ENCODE data around the gene SSBP3.

Gene SSBP3

DNA sequence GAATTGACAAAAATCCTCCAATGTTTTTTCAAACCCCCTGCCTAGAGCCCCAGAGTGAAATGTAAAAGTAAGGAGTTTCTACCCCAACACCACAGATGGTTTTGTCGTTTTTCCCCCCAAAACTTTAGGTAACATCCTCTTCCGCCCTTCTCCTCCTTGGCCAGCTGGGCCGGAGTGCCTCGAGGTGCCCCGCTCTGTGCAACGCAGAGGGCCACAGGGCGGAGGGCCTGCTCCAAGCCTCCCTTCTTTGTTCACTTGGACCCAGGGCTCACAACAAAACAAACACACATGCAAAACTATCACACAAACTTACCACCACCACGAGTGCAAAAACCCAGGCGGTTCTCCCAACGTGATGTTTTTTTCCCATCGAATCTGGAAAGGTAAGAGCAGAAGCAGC is 1.9 kb downstream of the SSBP3 start:
- Histone ChIP-seq H3K4me3 (peak overlapping the region; percentile 86), H3K36me3 (peaks cover 42% of the 10 kb centered on the region), H4K20me1 (peaks cover 59% of the 10 kb centered on the region), H3K9me3 (no peaks in the 10 kb centered on the region), H3K4me2 (peak overlapping the region; percentile 99), H3K27ac (peak overlapping the region; percentile 79), H3K4me1 (peaks cover 58% of the 10 kb centered on the region), H3K9ac (peak overlapping the region; percentile 84), H3K27me3 (no peaks in the 10 kb centered on the region)
- no peak for TF ChIP-seq Cebpa-rat (IDR thresholded peaks at IDR 0.05)

GRCh38 chr1:54403808-54404261 is 2.4 kb downstream of the SSBP3 start:
- no peaks in the 10 kb centered on the region for H3K9me3 ChIP-seq
- H3K27ac ChIP-seq: peak overlapping the region; percentile 79
- H3K4me1 ChIP-seq: peaks cover 54% of the 10 kb centered on the region
- H3K27me3 ChIP-seq: no peaks in the 10 kb centered on the region
- TF ChIP-seq Cebpa-rat (IDR thresholded peaks at IDR 0.05): no peak
- peaks cover 63% of the 10 kb centered on the region for H4K20me1 ChIP-seq
- H3K36me3 ChIP-seq: peaks cover 46% of the 10 kb centered on the region
- peak overlapping the region; percentile 86 for H3K4me3 ChIP-seq
- peak overlapping the region; percentile 84 for H3K9ac ChIP-seq
- H3K4me2 ChIP-seq: peak overlapping the region; percentile 99

DNA sequence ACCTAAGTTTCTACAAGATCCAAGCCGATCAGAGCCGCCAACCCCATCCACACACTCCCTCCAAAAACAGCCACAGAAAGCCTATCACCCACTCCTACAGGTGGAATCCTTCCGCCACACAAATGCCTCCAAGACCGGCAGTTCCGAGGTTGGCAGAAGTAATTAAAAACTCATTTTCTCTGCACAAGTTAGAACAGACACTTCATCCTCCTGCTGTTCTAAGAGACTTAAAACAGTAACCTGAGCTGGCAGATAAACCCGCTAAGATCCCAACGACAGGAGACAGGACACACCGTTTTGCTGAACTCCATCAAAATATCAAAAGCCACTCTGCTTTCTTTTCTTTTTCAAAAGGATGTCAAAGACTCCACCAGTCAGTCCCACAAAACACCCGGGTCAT is 2.8 kb downstream of the SSBP3 start:
- Histone ChIP-seq H3K27me3 (no peaks in the 10 kb centered on the region), H3K36me3 (peaks cover 50% of the 10 kb centered on the region), H3K9me3 (no peaks in the 10 kb centered on the region), H3K4me3 (peak overlapping the region; percentile 86), H3K4me1 (peaks cover 50% of the 10 kb centered on the region), H3K9ac (peak overlapping the region; percentile 84; the same call in 1 of the 2 replicates), H3K27ac (peak overlapping the region; percentile 79; the same call in 1 of the 2 replicates), H4K20me1 (peaks cover 68% of the 10 kb centered on the region), H3K4me2 (peak overlapping the region; percentile 99)
- no peak for TF ChIP-seq Cebpa-rat (IDR thresholded peaks at IDR 0.05)

DNA sequence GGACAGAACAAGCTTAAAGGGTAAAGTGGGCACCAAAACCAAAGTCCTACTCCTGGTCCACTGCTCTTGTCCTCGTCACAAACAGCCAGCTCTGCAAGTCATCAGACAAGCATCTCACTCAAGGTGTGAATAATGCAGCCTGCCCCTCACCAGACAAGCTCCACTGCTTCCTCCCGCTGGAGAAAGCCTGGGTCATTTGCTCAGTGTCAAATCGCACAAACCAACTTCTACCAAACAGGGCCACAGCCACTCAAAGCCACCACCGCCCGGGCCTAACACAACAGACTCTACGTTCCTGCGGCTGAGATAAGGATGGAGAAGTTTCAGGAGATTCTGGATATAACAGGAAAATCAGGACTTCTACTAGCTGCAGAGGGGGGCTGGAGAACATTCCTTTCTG is 3.3 kb downstream of the SSBP3 start:
- H3K27ac ChIP-seq: no peak overlapping the region
- peaks cover 73% of the 10 kb centered on the region for H4K20me1 ChIP-seq
- H3K9me3 ChIP-seq: no peaks in the 10 kb centered on the region
- H3K4me2 ChIP-seq: peak overlapping the region; percentile 99
- H3K4me3 ChIP-seq: no peak overlapping the region
- H3K4me1 ChIP-seq: peaks cover 45% of the 10 kb centered on the region
- no peak for TF ChIP-seq Cebpa-rat (IDR thresholded peaks at IDR 0.05)
- peaks cover 55% of the 10 kb centered on the region for H3K36me3 ChIP-seq
- H3K9ac ChIP-seq: peak overlapping the region; percentile 84; the same call in 1 of the 2 replicates
- H3K27me3 ChIP-seq: no peaks in the 10 kb centered on the region

GRCh38 chr1:54401799-54402198 is 4.4 kb downstream of the SSBP3 start:
- H3K9me3 ChIP-seq: no peaks in the 10 kb centered on the region
- H3K27ac ChIP-seq: no peak overlapping the region
- H3K36me3 ChIP-seq: peaks cover 66% of the 10 kb centered on the region
- H3K4me1 ChIP-seq: peaks cover 42% of the 10 kb centered on the region
- H3K4me3 ChIP-seq: no peak overlapping the region
- peak overlapping the region; percentile 99; the same call in 1 of the 2 replicates for H3K4me2 ChIP-seq
- H4K20me1 ChIP-seq: peaks cover 84% of the 10 kb centered on the region
- TF ChIP-seq Cebpa-rat (IDR thresholded peaks at IDR 0.05): no peak
- no peaks in the 10 kb centered on the region for H3K27me3 ChIP-seq
- H3K9ac ChIP-seq: no peak overlapping the region

GRCh38 chr1:54400329-54400728 is 5.9 kb downstream of the SSBP3 start:
- Histone ChIP-seq H3K4me3 (no peak overlapping the region), H3K4me1 (peaks cover 42% of the 10 kb centered on the region), H3K9me3 (no peaks in the 10 kb centered on the region), H3K36me3 (peaks cover 79% of the 10 kb centered on the region), H3K4me2 (0 out of 2 replicates have a peak overlapping the region, but pooled peaks have one; percentile 1), H3K27me3 (no peaks in the 10 kb centered on the region), H3K9ac (no peak overlapping the region), H3K27ac (no peak overlapping the region), H4K20me1 (peaks cover 98% of the 10 kb centered on the region)
- no peak for TF ChIP-seq Cebpa-rat (IDR thresholded peaks at IDR 0.05)

DNA sequence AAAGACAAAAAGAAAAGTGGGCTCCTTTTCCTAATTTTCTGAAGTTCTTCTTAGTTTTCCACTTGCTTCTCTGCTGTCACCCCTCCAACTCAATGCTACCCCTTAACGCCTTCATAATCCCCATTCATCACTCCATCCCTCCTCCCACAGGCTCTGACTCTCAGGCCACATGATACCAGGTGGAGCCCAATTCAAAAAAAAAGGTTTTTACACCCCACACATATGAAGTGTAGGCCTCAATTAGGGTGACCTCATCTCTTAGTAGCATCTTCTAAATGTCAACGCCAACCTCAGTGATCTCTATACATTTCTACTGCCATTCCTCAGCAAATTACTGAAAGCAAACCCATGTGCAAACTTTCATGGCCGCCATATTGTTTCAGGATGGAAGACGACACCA is 6.4 kb downstream of the SSBP3 start:
- Histone ChIP-seq H3K27ac (no peak overlapping the region), H3K36me3 (peaks cover 85% of the 10 kb centered on the region), H4K20me1 (peaks cover 98% of the 10 kb centered on the region), H3K4me2 (no peak overlapping the region), H3K4me3 (no peak overlapping the region), H3K4me1 (peaks cover 38% of the 10 kb centered on the region), H3K9me3 (no peaks in the 10 kb centered on the region), H3K27me3 (no peaks in the 10 kb centered on the region), H3K9ac (no peak overlapping the region)
- TF ChIP-seq Cebpa-rat (IDR thresholded peaks at IDR 0.05): no peak

DNA sequence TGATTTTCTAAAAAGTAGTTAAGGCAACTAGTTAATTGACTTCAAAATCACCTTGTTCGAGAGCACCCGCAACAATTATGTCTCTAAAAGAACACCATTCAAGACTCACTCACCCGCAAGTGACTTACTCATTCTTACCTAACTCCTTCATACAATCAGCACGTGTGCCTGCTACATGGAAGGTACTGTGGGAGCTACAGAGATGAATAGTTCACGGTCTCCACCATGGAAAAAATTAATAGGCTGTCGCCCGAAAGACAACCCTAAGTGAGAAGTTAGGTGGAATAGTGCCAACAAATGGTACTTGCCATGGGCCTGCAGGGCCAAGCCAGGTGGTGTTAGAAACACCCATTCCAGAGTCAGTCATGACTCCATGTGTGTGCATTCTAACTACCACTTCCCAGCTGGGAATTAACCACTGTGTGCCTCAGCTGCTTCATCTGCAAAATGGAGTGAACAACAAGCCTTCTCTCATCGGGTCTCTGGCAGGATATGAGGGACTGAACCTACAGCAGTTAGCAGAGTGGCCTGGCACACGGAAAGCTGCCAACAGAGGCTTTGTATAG is 7.1 kb downstream of the SSBP3 start:
- peaks cover 92% of the 10 kb centered on the region for H3K36me3 ChIP-seq

GRCh38 chr1:54397980-54398379 is 8.2 kb downstream of the SSBP3 start:
- peaks cover 98% of the 10 kb centered on the region for H4K20me1 ChIP-seq
- H3K9me3 ChIP-seq: no peaks in the 10 kb centered on the region
- TF ChIP-seq Cebpa-rat (IDR thresholded peaks at IDR 0.05): no peak
- H3K4me2 ChIP-seq: no peak overlapping the region
- H3K4me3 ChIP-seq: no peak overlapping the region
- peaks cover 98% of the 10 kb centered on the region for H3K36me3 ChIP-seq
- no peak overlapping the region for H3K27ac ChIP-seq
- no peak overlapping the region for H3K9ac ChIP-seq
- H3K27me3 ChIP-seq: no peaks in the 10 kb centered on the region
- peaks cover 20% of the 10 kb centered on the region for H3K4me1 ChIP-seq

More for the DNA sequence above, 7.1 kb downstream of the SSBP3 start:
- H3K4me2 ChIP-seq: no peak overlapping the region
- no peak for TF ChIP-seq Cebpa-rat (IDR thresholded peaks at IDR 0.05)
- no peak overlapping the region for H3K4me3 ChIP-seq
- no peaks in the 10 kb centered on the region for H3K27me3 ChIP-seq
- peaks cover 98% of the 10 kb centered on the region for H4K20me1 ChIP-seq
- no peak overlapping the region for H3K9ac ChIP-seq
- H3K4me1 ChIP-seq: peaks cover 31% of the 10 kb centered on the region
- H3K9me3 ChIP-seq: no peaks in the 10 kb centered on the region
- H3K27ac ChIP-seq: no peak overlapping the region

DNA sequence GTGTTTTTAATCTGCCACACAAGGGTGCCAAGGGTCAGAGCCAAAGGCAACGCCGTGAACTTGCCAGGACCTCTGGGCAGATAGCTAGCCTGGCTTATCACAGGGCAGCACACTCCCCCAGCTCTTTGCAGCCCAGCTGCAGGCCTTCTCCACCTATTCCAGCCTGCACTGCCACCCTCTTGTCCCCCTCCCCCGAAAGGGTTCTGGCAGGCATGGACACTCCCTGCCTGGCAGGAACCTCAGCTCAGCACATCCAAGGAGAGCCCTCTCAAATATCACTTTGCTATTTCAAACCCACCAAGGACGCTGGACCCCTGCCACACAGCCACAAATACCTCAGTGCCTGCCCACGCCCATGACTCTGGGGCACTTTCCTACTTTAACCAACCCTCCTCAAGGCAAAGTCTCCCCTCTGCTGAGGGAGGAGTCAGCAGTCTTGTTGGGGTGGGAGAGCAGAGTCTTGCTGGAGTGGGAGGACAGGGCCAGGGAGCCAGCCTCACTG is 9.1 kb downstream of the SSBP3 start:
- Histone ChIP-seq H3K4me2 (no peak overlapping the region), H3K4me1 (peaks cover 14% of the 10 kb centered on the region), H4K20me1 (peaks cover 98% of the 10 kb centered on the region), H3K27me3 (no peaks in the 10 kb centered on the region), H3K4me3 (no peak overlapping the region), H3K27ac (no peak overlapping the region), H3K9me3 (no peaks in the 10 kb centered on the region), H3K36me3 (peaks cover 98% of the 10 kb centered on the region), H3K9ac (no peak overlapping the region)
- no peak for TF ChIP-seq Cebpa-rat (IDR thresholded peaks at IDR 0.05)
